HFF-Myc (cell line): ENCODE data around the gene KIAA0753.

Experiments
- DNase-seq: peaks from one replicate; pipeline ENCODE4 v3.0.0-alpha.2; 2011; ENCODE audit warnings: low read depth; ENCODE audit errors: extremely low read depth
- H3K4me3 ChIP-seq: replicated peaks from 2 replicates; pipeline ENCODE4 v1.5.1; 2011; ENCODE audit warnings: low read depth, mild to moderate bottlenecking, control low read depth, low read length
- TF ChIP-seq, protein P1 (sequence below): IDR thresholded peaks from 2 replicates; pipeline ENCODE4 v1.5.1; 2012; ENCODE audit warnings: mild to moderate bottlenecking, low read depth, low read length, control low read depth; ENCODE audit errors: missing control alignments

Gene KIAA0753

DNA sequence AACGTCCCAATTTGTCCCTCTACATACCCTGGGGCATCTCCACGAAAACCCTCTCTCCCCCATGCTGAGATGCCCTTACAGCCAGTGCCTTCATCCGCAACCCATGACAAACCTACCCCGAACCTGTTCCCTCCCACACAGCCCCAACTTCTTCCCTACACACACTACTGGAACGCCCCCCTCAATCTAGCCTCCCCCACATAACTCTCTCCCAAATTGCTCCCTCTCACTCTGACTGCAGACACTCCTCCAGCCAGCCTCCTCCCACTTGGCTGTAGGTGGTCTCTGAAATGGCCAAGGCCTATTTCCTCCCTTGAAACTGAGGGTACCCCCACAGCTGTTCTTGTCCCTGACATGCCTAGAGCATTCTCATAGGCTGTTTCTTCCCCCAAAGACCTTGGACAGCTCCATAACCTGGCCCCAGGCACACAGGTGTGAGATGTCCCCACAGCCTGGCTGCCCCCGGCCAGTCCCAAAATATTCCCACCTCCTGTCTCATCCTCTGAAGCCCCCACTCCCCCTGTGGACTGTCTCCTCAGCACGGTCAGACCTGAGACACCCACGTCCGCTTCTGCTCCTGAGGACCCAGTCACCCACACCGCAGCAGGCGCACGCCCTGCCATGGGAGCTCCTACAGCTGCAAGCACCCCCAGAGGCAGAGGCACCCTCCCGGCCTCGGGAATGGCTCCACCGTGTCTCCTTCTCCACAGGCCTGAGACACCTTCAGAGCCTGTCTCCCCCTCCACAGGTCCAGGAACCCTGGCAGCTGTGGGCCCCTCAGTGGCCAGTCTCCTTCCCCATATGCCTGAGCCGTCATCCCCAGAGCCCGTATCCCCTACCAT, 3.7 kb downstream of the KIAA0753 start:
- DNase-seq: no peak
- H3K4me3 ChIP-seq: no peak overlapping the region
- TF ChIP-seq, protein P1, sequence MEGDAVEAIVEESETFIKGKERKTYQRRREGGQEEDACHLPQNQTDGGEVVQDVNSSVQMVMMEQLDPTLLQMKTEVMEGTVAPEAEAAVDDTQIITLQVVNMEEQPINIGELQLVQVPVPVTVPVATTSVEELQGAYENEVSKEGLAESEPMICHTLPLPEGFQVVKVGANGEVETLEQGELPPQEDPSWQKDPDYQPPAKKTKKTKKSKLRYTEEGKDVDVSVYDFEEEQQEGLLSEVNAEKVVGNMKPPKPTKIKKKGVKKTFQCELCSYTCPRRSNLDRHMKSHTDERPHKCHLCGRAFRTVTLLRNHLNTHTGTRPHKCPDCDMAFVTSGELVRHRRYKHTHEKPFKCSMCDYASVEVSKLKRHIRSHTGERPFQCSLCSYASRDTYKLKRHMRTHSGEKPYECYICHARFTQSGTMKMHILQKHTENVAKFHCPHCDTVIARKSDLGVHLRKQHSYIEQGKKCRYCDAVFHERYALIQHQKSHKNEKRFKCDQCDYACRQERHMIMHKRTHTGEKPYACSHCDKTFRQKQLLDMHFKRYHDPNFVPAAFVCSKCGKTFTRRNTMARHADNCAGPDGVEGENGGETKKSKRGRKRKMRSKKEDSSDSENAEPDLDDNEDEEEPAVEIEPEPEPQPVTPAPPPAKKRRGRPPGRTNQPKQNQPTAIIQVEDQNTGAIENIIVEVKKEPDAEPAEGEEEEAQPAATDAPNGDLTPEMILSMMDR: no peak

DNA sequence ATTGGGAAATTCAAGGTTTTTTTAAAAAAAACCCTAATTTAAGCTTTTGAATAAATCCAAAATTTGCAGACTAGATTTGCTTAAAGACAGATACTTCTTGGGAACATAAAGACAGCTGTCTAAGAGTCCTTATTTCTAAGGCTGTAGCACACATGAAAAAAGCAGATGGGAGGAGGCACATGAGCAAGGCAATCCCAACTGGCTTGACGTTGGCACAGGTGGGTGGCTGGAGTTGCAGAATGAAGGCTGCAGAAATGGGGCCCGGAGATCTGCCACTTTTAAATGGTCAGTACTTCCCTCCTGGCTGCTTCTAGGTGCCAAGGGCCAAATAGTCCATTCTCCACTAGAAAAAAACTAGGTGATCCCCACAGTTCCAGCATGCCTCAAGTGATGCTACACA, 4.4 kb downstream of the KIAA0753 start:
- no peak for DNase-seq
- TF ChIP-seq, protein P1: no peak

DNA sequence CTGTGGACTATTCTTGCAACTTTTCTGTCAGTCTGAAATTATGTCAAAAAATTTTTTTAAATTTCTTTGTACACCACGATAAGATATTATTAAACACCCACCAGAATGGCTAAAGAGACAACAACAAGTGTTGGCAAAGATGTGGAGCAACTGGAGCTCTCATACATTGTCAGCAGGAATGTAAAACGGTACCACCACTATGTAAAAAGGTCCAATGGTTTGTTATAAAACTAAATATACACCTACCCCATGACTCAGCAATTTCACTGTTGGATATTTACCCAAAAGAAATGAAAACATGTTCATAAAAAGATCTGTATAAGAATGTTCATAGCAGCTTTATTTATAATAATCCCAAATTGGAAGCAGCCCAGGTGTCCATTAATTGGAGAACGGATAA, 7.2 kb downstream of the KIAA0753 start:
- TF ChIP-seq, protein P1: no peak
- no peak overlapping the region for H3K4me3 ChIP-seq
- DNase-seq: no peak

More for the DNA sequence above, 4.4 kb downstream of the KIAA0753 start:
- no peak overlapping the region for H3K4me3 ChIP-seq

DNA sequence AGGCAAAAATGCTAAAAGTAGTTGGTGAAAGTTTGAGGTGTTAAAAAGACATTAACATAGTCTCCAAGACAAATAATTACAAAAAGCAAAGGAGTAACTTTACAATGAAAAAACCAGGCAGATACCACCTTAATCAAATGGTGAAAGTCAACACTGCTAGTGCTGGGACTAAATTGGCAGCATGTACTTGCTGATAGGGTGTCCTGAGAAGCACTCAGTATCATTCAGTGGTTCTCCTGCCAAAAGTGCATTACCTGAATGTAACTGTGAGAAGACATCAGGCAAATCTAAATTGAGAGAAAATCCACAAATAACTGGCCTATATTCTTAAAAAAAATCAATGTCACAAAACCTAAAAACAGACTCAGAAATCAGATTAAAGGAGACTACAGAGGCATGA, 8.0 kb downstream of the KIAA0753 start:
- DNase-seq: no peak

DNA sequence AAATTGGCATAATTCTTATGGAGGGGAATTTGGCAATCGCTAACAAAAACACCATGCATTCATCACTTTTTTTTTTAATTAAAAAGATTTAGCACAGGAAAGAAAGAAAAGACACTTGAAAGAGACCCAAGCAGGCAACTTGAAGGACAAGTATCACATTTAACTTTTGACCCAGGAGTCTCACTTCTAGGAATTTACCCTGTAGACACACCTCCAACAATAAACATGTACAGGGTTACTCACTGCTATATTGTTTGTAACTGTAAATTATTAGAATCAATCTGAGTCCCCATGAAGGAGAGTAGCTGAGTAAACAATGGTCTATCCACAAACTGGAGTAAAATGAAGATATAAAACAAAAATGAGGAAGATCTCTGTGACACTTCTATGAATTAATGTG, 10.1 kb downstream of the KIAA0753 start:
- H3K4me3 ChIP-seq: no peak overlapping the region
- DNase-seq: no peak
- TF ChIP-seq, protein P1: no peak

More for the DNA sequence above, 8.0 kb downstream of the KIAA0753 start:
- no peak overlapping the region for H3K4me3 ChIP-seq
- TF ChIP-seq, protein P1: no peak

DNA sequence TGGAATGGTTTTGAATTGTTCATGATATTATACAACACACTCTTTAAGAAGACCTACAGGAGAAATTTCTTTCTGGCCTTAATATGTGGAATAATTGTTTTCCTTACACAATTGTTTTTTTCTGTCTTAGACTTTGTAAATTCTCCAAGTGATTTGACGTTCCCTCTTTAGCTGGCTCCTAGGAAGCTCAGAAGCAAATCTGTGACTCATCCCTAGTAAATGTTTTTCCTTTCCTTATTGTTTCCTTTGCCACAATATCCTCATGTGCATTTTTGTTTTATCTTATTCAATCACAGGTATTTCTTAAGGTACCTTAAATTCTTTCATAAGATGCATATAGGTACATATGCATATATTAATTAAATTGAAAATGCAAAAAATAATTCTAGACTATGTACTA, 13.5 kb downstream of the KIAA0753 start:
- DNase-seq: no peak
- TF ChIP-seq, protein P1: no peak
- H3K4me3 ChIP-seq: no peak overlapping the region
